Stimulated activated effector memory CD8-positive, alpha-beta T cell treated with anti-CD3 and anti-CD28 coated beads, Interleukin-12 subunit alpha, Interleukin-12 subunit beta, amount 100 ng/mL, for 72 hours (primary cell): ENCODE results near the gene SUSD4.
A peak's percentile ranks its signal among the peaks of the same experiment; 100 is the strongest.

ENCODE experiments used
- ATAC-seq: fragments of 150-1000 bp; cut with Tn5 transposase; 2 replicates; pipeline ENCODE4 v1.10.0; 2021
- DNase-seq, 2 donors: peaks; one replicate each; pipeline ENCODE4 v3.0.0; 2021 to 2022; ENCODE audit warnings: low spot score in 2 of 2
- H3K27ac Mint-ChIP-seq: one replicate; pipeline ENCODE4 v1.8.0; 2022; ENCODE audit warnings: mild to moderate bottlenecking, mixed read lengths
- H3K36me3 Mint-ChIP-seq: one replicate; pipeline ENCODE4 v1.8.0; 2022; ENCODE audit warnings: mild to moderate bottlenecking, mixed read lengths
- H3K4me1 Mint-ChIP-seq: one replicate; pipeline ENCODE4 v1.8.0; 2022; ENCODE audit warnings: mixed read lengths
- H3K4me3 Mint-ChIP-seq: one replicate; pipeline ENCODE4 v1.8.0; 2022; ENCODE audit warnings: mild to moderate bottlenecking, mixed read lengths
- H3K9me3 Mint-ChIP-seq: one replicate; pipeline ENCODE4 v1.8.0; 2022; ENCODE audit warnings: mixed read lengths

The SUSD4 gene

DNA sequence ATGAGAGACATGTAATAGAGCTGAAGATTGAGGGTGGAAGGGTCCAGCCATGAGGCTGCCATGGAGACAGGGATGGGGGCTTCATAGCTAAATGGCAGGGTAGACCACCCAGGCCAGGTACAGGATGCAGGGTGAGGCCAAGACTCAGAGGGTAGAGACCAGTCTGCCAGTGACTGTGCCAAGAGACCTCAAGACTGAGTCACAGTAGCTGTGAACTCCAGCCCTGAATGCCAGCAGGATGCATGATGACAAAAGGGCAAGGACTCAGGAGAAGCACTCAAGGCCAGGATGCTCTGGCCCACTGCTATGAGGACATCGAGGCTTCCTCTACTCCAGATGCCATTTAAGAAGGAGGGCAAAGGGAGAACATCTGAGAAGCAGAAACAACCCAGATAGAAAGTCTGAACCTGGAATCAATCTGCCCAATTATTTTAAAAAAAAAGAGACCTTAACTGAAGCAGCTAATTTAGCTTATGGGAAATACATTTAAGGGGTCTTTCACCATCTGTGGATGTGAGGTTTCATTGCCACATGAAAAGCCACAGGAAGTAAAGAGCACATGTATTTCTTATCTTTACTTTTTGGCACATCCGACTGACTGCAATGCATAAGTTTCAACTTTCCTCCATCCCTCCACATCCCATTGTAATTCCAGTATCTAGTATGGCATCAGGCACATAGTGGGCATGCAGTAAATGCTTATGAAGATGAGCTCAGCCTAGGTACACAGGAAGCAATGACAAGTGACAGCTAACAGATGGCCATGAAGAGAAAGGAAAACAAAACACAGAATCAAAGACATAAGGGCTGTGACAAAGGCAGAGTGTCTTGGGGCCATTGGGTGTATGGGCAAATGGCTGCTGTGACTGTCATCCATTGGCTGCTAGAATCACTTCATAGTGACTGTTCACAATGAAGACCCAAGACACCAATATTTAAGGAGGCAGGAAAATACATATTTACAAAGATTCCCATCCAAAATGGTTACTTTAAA, 40.2 kb downstream of the SUSD4 start:
- no peak for DNase-seq
- no peak overlapping the region for H3K4me3 Mint-ChIP-seq
- no peaks in the 10 kb centered on the region for H3K9me3 Mint-ChIP-seq
- H3K27ac Mint-ChIP-seq = no peak overlapping the region
- ATAC-seq = peak; percentile 78
- H3K36me3 Mint-ChIP-seq = no peaks in the 10 kb centered on the region
- H3K4me1 Mint-ChIP-seq = peaks cover 19% of the 10 kb centered on the region

GRCh38 chr1:223322868-223323267, 41.1 kb downstream of the SUSD4 start:
- Mint-ChIP-seq H3K4me3 (no peak overlapping the region), H3K9me3 (no peaks in the 10 kb centered on the region), H3K36me3 (no peaks in the 10 kb centered on the region), H3K4me1 (peaks cover 19% of the 10 kb centered on the region), H3K27ac (no peak overlapping the region)
- ATAC-seq (no peak), DNase-seq (no peak)

DNA sequence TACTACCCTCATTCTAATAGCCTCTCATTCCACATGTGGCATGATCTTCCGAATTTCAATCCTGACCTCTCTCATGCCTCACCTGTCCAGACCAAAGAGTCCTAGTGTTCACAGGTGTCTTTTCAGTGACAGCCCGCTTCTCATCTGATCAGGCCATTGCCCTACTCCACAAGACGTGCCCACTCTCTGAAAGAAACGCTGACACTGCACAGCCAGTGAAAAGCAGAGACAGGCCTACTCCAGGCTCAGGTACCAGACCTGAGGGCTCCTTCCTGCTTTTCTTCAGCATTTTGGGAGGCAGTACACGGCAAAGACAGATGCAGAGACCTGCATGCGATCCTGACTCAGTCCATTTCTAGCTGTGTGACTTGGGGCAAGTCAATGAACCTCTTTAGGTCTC, 43.0 kb downstream of the SUSD4 start:
- no peaks in the 10 kb centered on the region for H3K36me3 Mint-ChIP-seq

DNA sequence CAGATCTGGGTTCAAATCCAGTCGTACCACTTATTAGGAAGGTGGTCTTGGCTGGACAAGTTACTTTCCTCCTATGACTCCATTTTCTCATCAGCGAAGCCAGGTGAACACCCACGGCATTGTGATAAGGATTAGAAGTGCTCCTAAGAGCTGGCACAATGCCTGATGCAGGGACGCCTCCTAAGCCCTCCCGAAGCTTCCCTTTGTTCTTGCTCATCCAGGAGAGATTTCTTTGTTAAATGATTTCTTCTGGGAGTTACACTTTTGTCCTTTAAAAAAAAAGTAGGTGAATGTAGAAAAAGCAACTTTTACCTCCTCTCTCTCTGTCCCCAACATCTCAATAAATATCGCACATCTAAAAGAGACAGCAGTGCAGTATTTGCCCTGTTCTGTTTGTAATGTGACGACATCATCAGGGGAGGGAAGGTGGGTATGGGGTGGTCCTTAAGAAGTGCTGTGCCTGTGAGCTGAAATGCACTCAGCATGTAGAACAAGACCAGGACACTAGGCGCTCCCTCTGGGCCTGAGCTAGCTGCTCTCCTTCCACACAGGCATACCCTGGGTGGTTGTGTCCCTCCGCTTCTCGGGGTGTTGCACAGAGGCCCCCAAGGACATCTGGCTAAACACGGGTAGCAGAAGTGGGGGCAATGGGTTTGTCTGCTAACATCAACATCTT, 43.9 kb downstream of the SUSD4 start:
- no peak overlapping the region for H3K4me3 Mint-ChIP-seq
- DNase-seq = no peak
- no peaks in the 10 kb centered on the region for H3K36me3 Mint-ChIP-seq
- H3K4me1 Mint-ChIP-seq = peaks cover 19% of the 10 kb centered on the region
- no peak overlapping the region for H3K27ac Mint-ChIP-seq
- H3K9me3 Mint-ChIP-seq = no peaks in the 10 kb centered on the region
- no peak for ATAC-seq

More for the DNA sequence above, 43.0 kb downstream of the SUSD4 start:
- H3K27ac Mint-ChIP-seq = no peak overlapping the region
- H3K4me3 Mint-ChIP-seq = no peak overlapping the region
- no peaks in the 10 kb centered on the region for H3K9me3 Mint-ChIP-seq
- ATAC-seq (no peak), DNase-seq (no peak)
- peaks cover 19% of the 10 kb centered on the region for H3K4me1 Mint-ChIP-seq

DNA sequence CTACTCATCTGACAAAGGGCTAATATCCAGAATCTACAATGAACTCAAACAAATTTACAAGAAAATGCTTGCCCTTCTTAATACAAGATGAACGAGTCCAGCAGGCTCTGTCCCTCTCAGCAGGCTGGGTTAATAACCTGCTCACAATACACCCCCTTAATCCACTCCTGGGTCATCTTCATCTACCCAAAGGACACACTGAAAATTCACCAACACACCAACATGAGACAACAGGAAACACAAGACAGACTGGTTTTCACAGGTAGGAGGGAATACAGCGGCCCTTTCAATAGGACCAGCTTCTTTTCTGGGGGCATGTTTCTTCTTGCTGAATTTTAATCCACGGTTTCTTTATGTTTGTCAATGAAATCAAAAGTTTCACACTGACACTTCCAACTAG, 44.6 kb downstream of the SUSD4 start:
- DNase-seq (no peak), ATAC-seq (no peak)
- Mint-ChIP-seq H3K36me3 (no peaks in the 10 kb centered on the region), H3K4me1 (peaks cover 19% of the 10 kb centered on the region), H3K27ac (no peak overlapping the region), H3K9me3 (no peaks in the 10 kb centered on the region), H3K4me3 (no peak overlapping the region)

DNA sequence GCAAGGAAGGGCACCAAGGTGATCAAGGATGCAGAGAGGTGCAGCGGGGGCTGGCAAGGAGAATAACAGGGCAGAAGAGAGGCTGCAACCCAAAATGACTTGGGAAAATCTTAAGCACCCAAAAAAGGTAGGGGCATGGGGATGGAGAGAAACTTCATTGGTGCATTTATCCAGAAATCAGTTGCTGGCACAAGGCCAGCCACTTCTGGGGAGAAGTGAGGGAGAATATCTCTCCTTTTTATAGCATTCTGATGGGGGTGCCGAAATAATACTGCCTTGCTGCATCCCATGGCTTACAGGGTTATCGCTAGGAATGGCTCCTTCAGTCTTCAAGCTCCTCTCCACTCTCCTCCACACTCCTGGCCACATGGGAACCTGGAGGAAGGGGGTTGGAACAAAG, 47.9 kb downstream of the SUSD4 start:
- ATAC-seq = no peak
- Mint-ChIP-seq H3K9me3 (no peaks in the 10 kb centered on the region), H3K4me1 (no peaks in the 10 kb centered on the region), H3K36me3 (no peaks in the 10 kb centered on the region), H3K4me3 (no peak overlapping the region), H3K27ac (no peak overlapping the region)
- no peak for DNase-seq

- Mint-ChIP-seq H3K4me3 (no peak overlapping the region), H3K36me3 (no peaks in the 10 kb centered on the region), H3K4me1 (no peaks in the 10 kb centered on the region), H3K9me3 (no peaks in the 10 kb centered on the region), H3K27ac (no peak overlapping the region)
- no peak for ATAC-seq
- no peak for DNase-seq
Measured at GRCh38 chr1:223315665-223316064, 48.3 kb downstream of the SUSD4 start.

- no peak for DNase-seq
- Mint-ChIP-seq H3K4me3 (no peak overlapping the region), H3K4me1 (no peaks in the 10 kb centered on the region), H3K9me3 (no peaks in the 10 kb centered on the region), H3K27ac (no peak overlapping the region), H3K36me3 (no peaks in the 10 kb centered on the region)
- no peak for ATAC-seq
Measured at GRCh38 chr1:223313415-223313754, 50.6 kb downstream of the SUSD4 start.

DNA sequence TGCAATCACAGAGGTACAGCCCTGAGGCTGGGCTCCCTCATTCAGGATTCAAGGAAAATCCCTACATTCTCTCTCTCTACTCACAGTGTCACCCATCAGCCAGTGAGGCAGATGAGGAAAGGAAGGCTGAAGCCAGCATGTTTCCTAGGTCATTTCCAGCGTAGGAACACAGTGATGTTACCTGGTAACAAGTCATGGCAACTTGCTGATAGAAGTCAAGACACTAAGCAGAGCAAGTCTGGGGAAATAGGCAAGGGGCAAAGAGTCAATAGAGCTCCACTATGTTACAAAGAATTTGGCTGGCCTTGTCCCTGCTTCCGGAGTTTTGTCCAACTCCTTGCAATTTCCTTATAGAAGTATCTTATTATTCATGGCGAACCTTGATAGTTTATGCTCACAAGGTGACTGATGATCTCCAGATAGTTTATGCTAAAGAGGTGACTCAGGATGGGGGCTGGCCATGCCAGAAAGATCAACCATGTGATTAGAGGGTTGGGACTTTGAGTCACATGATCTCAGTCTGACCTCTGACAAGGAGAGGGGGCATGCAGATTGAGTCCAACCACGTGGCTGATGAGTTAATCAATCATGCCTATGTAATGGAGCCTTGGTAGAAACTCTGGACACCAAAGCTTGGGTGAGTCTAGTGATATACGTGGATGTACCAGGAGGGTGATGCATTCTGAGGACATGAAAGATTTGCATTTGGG, 51.1 kb downstream of the SUSD4 start:
- Mint-ChIP-seq H3K36me3 (no peaks in the 10 kb centered on the region), H3K4me1 (no peaks in the 10 kb centered on the region), H3K4me3 (no peak overlapping the region), H3K27ac (no peak overlapping the region), H3K9me3 (no peaks in the 10 kb centered on the region)
- DNase-seq = no peak
- ATAC-seq = peak; percentile 47

GRCh38 chr1:223312273-223312672, 51.7 kb downstream of the SUSD4 start:
- H3K4me3 Mint-ChIP-seq = no peak overlapping the region
- H3K36me3 Mint-ChIP-seq = no peaks in the 10 kb centered on the region
- DNase-seq = no peak
- H3K27ac Mint-ChIP-seq = no peak overlapping the region
- H3K4me1 Mint-ChIP-seq = no peaks in the 10 kb centered on the region
- no peaks in the 10 kb centered on the region for H3K9me3 Mint-ChIP-seq
- ATAC-seq = no peak

DNA sequence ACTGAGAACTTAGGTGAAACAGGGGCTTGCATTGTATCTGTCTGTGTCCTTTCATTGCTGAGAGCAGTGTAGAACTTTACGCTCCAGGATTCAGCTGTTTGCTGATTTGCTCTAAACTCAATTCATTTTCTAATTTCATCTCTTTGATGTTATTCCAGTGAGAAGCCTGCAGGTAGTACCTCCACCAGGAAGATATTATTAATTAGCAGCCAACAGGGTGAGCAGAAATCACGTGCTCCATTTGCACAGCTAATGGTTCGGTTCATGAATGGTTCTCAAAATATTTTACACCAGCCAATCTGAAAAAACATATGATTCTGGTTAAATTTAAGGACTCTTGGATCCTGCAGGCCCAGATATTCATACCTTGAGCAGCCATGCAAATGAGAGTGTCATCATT, 52.1 kb downstream of the SUSD4 start:
- ATAC-seq (no peak), DNase-seq (no peak)
- Mint-ChIP-seq H3K4me3 (no peak overlapping the region), H3K27ac (no peak overlapping the region), H3K36me3 (no peaks in the 10 kb centered on the region), H3K4me1 (no peaks in the 10 kb centered on the region), H3K9me3 (no peaks in the 10 kb centered on the region)

DNA sequence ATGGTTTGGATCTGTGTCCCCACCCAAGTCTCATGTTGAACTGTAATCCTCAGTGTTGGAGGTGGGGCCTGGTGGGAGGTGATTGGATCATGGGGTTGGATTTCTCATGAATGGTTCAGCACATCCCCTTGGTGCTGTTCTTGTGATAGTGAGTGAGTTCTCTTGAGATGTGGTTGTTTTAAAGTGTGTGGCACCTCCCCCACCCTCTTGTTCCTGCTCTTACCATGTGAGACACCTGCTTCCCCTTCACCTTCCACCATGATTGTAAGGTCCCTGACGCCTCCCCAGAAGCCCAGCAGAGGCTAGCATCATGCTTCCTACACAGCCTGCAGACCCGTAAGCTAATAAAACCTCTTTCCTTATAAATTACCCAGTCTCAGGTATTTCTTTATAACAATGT, 55.8 kb downstream of the SUSD4 start:
- Mint-ChIP-seq H3K4me3 (no peak overlapping the region), H3K9me3 (peaks cover 2% of the 10 kb centered on the region), H3K4me1 (no peaks in the 10 kb centered on the region), H3K36me3 (no peaks in the 10 kb centered on the region), H3K27ac (no peak overlapping the region)
- ATAC-seq = no peak
- DNase-seq = no peak

- ATAC-seq (no peak), DNase-seq (no peak)
- Mint-ChIP-seq H3K36me3 (no peaks in the 10 kb centered on the region), H3K4me1 (peaks cover 1% of the 10 kb centered on the region), H3K27ac (no peak overlapping the region), H3K4me3 (no peak overlapping the region), H3K9me3 (peaks cover 5% of the 10 kb centered on the region)
Measured at GRCh38 chr1:223307544-223307943, 56.4 kb downstream of the SUSD4 start.

DNA sequence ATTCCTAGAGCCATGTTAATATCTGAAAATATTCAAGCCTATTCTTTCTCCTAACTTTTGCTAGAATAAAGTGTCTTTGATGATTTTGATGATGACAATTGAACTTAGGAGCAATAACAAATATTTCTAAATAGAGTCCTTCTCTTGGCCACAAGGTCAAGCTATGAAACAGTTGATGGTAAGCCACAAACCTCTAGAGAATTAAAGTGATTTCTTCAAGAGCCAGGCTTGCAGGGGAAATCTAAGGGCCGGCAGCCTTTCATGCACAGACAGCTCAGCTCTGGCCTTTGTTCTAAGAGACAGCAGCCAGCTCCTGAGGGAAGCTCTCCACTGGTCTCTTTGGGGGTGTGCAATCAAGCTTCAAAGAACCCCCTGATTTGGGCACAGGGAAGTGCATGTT, 59.0 kb downstream of the SUSD4 start:
- Mint-ChIP-seq H3K36me3 (no peaks in the 10 kb centered on the region), H3K4me1 (peaks cover 18% of the 10 kb centered on the region), H3K9me3 (peaks cover 5% of the 10 kb centered on the region), H3K27ac (no peak overlapping the region), H3K4me3 (no peak overlapping the region)
- ATAC-seq (no peak), DNase-seq (no peak)

DNA sequence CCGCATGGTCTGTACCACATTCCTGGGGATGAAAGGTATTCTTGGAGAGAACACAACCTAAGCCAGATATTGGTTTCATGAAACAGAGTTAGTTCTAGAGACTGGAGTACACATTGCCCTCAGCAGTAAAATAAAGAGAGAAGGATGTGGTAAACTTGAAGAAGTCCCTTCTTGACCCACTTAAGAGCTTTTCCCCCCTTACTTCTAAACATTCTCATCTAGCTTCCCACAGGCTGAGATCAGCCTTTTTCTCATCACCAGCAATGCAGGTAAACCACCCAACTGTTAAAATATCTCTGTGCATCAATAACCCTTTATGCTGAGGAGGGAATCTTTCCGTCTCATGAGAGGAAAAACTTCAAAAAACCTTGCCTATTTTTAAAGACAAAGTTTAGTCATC, 62.6 kb downstream of the SUSD4 start:
- Mint-ChIP-seq H3K4me1 (peaks cover 19% of the 10 kb centered on the region), H3K9me3 (peaks cover 5% of the 10 kb centered on the region), H3K36me3 (no peaks in the 10 kb centered on the region), H3K27ac (no peak overlapping the region), H3K4me3 (no peak overlapping the region)
- no peak for DNase-seq
- peak; percentile 75 for ATAC-seq
